RKO (cell line): ENCODE measurements around the gene METTL1.

ENCODE experiments used
- DNase-seq: peaks from one replicate; pipeline ENCODE4 v3.0.0-alpha.2; 2016; ENCODE audit warnings: low spot score

The METTL1 gene

DNA sequence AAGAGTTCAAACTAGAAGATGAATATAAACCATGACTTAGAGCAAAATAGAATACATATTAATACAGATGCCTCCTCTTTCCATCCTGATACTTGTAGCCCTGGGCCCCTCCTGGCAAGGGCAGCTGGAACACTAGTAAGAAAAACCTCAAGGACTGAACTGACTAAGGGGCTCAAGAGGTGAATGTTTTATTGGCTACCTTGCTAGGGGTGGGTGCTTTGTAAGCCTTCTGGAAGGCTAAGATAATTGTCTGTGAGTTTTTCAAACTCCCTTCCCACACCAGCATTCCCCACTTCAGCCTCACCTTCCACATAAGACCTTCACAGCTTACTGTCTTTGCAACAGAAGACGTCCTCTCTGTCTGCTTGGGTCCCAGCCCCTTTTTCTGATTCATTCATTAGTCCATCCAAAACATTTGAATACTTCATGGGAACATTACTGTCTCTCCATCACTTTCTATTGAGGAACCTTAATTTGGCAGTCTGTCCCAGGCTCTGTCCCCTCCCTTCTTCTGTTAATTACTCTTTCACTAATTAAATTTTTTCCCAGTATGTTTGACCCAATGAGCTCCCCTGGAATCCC, 18.1 kb downstream of the METTL1 start:
- DNase-seq, result no peak

DNA sequence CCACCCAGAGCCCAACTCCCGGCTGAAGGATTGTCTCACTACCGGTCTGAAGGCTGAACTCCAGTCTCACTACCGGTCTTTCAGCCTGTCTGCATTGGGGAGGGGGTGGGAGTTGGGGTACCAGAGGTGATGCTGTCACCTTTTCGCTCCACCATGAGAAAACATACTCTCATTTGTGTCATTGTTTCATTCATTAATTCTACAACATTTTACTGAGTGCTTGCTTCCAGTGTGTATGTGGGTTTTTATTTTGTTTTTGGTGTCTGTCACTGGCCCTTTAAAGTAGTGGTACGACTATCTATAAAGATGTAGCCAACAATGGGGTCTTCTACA, 19.3 kb downstream of the METTL1 start:
- DNase-seq, result no peak

GRCh38 chr12:57751788-57752667, 19.9 kb downstream of the METTL1 start, which contains the start of gene CDK4:
Gene CDK4, minus strand, starts transcription at chr12:57752310. Its CDS starts 593 bp downstream, at chr12:57751717.
- DNase-seq, result peak; percentile 100

DNA sequence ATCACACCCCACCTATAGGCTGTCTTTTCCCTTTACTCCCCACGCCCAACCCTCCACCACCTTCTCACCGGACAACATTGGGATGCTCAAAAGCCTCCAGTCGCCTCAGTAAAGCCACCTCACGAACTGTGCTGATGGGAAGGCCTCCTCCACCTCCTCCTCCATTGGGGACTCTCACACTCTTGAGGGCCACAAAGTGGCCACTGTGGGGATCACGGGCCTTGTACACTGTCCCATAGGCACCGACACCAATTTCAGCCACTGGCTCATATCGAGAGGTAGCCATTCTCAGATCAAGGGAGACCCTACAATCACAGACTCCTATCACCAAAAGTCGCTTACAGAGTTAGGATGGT, 20.5 kb downstream of the METTL1 start:
- no peak for DNase-seq

DNA sequence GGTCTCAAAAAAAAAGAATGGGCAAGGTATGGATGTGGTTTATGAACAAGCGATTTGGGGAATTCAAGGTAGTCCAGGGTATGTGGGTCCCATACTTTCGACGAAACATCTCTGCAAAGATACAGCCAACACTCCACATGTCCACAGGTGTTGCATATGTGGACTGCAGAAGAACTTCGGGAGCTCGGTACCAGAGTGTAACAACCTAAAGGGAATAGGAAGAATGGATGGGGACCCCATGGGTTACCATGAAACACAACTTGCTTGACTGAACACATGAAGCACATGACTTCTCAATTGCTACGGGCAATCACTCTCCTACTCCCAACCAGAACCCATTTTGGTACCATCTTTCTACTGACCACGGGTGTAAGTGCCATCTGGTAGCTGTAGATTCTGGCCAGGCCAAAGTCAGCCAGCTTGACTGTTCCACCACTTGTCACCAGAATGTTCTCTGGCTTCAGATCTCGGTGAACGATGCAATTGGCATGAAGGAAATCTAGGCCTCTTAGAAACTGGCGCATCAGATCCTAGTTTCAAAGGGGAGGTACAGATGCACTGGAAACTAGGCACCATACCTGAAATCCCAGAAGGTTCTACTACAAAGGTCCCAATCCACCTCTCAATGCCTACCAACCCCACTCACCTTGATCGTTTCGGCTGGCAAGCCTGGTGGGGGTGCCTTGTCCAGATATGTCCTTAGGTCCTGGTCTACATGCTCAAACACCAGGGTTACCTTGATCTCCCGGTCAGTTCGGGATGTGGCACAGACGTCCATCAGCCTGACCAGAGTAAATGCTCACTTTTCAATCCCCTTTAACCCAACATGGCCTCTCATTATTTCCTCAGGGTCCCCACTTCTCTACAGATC, 21.1 kb downstream of the METTL1 start:
- peak; percentile 41 for DNase-seq

GRCh38 chr12:57749061-57749460, 22.8 kb downstream of the METTL1 start:
- no peak for DNase-seq

DNA sequence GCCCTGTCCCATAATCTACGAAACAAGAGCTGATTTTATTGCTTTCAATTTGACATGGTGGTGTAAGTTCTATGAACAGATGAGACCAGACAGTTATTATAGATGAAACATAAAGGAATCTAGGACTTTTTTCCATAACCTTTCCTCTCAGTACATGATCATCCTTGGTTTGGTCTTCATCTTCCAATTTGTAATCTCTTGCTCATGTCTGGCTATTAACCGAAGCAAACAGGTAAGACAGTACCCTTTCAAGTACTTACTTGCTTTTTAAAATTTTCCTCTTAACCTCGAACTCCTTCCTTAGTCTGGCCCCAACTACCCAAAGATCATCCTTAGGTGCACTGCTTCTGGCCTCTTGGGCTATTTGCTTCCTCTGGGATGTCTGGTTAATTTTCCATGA, 25.9 kb downstream of the METTL1 start:
- no peak for DNase-seq

GRCh38 chr12:57745485-57745881, 26.4 kb downstream of the METTL1 start:
- peak; percentile 62 for DNase-seq

GRCh38 chr12:57744777-57745484, 27.0 kb downstream of the METTL1 start, which contains the start of gene TSPAN31:
Gene TSPAN31, plus strand, starts transcription at chr12:57745039. Its CDS starts 116 bp downstream, at chr12:57745155.
- peak; percentile 99 for DNase-seq

- peak; percentile 87 for DNase-seq
Measured at GRCh38 chr12:57744194-57744776, 27.6 kb downstream of the METTL1 start.

- no peak for DNase-seq
Measured at GRCh38 chr12:57743769-57744168, 28.1 kb downstream of the METTL1 start.

GRCh38 chr12:57741844-57742738, 29.8 kb downstream of the METTL1 start:
- DNase-seq, result no peak

DNA sequence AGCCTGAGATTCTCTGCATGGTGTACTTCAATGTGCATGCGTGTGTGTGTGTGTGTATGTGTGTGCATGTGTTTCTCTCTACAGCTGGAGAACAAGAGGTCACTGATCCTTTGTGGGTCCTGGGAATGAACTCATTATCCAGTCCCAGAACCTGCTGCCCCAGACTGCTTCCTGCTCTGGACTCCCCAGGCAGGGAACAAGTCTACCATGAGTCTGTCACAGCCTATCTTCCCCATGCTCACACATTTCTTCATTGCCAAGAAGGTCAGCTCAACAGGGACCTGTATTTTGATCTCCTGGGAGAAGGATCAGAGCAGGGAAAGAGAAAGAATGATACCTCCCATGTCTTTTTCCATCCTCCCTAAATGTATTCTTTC, 30.5 kb downstream of the METTL1 start:
- no peak for DNase-seq

DNA sequence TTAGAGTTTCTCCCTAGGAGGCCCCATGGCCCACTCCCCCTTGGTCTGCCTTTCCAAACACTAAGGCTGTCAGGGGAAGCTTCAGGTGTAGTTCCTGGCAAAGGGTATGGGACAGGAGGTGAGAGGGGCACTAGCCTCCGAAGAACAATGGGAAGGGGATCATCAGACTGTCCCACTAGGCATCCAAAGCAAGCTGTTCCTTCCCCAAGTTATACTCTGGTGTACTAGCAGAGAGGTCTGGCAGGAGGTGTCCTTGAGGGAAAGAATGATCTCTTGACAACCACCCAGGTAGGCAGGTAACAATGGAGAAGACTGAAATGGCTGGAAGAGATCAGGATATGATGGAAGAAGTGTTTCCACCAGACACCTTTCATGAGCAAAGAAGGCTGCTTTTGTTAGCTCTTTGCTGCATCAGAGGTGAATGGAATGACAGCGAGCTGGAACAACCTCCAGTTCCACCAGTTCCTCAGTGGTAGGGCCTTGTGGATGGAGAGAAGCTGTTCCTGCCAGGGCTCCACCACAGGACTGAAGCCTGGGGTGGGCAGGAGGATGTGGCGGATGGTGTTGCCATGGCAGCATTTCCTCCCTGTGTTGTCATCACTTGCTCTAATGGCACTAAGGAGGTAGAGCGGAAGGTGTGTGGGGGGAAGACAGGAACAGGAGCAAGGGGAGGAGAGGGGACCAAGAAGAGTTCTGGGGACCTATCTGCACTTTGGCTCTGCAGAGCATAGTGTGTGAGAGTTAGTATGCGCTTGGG, 31.1 kb downstream of the METTL1 start:
- no peak for DNase-seq

- no peak for DNase-seq
Measured at GRCh38 chr12:57739914-57740538, 31.9 kb downstream of the METTL1 start.

DNA sequence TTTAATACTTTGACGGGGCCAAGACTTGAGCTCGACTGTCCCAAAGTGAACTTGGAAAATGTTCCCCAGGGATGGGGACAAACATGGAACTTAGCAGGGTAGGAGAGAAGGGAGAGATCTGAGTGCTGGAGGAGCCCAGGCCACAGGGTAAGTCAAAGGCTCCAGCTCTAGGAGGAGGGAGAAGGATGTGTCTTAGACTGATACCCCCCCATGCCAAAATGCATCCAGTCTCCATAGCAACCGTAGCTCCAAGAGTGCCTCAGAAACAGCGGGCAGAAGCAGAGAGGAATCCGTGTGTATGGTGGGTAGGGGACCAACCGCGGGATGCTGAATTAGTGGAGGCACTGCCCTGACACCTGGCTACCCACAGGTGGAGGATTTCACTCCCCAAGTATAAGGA, 32.5 kb downstream of the METTL1 start:
- DNase-seq, result no peak

DNA sequence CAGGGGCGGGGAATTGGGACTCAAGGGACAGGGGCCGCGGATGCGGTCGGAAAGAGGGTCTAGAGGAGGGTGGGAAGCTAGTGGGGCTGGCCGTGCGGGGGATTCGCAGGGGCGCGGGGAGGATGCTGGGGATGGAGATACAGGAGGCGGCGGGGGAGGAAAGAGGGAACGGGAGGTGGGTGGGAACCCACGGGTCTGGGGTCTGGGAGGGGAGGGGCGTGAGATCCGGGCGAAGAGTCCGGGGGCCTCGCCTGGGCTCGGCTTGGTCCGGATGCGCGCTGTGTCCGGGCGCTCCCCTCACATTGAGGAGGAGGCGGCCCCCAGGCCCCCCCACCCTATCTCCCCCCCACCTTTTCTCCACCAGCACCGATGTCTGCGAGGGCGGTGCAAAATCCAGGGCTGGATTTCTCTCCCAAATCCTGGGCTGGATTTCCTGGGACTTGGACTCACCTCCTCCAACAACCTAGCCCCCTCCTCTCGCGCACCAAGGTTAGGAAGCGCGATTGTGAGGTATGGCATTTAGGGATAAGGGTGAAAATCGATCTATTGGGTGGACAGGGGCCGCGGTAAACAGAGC, 33.2 kb downstream of the METTL1 start, which contains the start of gene AGAP2:
AGAP2 (minus strand) TSS at position 82 of the 577 bp plus-strand sequence. CDS start 496 bp downstream, outside the sequence.
- no peak for DNase-seq
